GM12891 (cell line): ENCODE results near the gene GPR84.

Experiments used
- POLR2A ChIP-seq: IDR thresholded peaks from 2 replicates; pipeline ENCODE4 v1.6.1; 2011; ENCODE audit warnings: low read depth, low read length, control low read depth
- POLR2AphosphoS5 ChIP-seq: IDR thresholded peaks from 2 replicates; pipeline ENCODE4 v1.6.1; 2011; ENCODE audit warnings: low read depth, low read length, control low read depth
- POU2F2 ChIP-seq: IDR thresholded peaks from 2 replicates; pipeline ENCODE4 v1.6.1; 2011; ENCODE audit warnings: low read depth, mild to moderate bottlenecking, control low read depth, low read length, moderate library complexity

- TF ChIP-seq POLR2AphosphoS5 (no peak), POLR2A (no peak), POU2F2 (no peak)
These were observed 3.9 kb upstream of the GPR84 start for GRCh38 chr12:54368025-54368708.
